ENCODE results near the gene ALDH1A3.

- no peak for TF ChIP-seq POLR2AphosphoS5 (IDR thresholded peaks at IDR 0.05; ENCODE audit: low read depth, low read length)
- TF ChIP-seq SP1 (IDR thresholded peaks at IDR 0.05; ENCODE audit: low read depth) = no peak
- TF ChIP-seq, protein P1, sequence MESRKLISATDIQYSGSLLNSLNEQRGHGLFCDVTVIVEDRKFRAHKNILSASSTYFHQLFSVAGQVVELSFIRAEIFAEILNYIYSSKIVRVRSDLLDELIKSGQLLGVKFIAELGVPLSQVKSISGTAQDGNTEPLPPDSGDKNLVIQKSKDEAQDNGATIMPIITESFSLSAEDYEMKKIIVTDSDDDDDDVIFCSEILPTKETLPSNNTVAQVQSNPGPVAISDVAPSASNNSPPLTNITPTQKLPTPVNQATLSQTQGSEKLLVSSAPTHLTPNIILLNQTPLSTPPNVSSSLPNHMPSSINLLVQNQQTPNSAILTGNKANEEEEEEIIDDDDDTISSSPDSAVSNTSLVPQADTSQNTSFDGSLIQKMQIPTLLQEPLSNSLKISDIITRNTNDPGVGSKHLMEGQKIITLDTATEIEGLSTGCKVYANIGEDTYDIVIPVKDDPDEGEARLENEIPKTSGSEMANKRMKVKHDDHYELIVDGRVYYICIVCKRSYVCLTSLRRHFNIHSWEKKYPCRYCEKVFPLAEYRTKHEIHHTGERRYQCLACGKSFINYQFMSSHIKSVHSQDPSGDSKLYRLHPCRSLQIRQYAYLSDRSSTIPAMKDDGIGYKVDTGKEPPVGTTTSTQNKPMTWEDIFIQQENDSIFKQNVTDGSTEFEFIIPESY (IDR thresholded peaks at IDR 0.05; ENCODE audit: extremely low read depth, insufficient replicate concordance, low read length) = no peak
- TF ChIP-seq, protein P2, sequence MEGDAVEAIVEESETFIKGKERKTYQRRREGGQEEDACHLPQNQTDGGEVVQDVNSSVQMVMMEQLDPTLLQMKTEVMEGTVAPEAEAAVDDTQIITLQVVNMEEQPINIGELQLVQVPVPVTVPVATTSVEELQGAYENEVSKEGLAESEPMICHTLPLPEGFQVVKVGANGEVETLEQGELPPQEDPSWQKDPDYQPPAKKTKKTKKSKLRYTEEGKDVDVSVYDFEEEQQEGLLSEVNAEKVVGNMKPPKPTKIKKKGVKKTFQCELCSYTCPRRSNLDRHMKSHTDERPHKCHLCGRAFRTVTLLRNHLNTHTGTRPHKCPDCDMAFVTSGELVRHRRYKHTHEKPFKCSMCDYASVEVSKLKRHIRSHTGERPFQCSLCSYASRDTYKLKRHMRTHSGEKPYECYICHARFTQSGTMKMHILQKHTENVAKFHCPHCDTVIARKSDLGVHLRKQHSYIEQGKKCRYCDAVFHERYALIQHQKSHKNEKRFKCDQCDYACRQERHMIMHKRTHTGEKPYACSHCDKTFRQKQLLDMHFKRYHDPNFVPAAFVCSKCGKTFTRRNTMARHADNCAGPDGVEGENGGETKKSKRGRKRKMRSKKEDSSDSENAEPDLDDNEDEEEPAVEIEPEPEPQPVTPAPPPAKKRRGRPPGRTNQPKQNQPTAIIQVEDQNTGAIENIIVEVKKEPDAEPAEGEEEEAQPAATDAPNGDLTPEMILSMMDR (IDR thresholded peaks at IDR 0.05 in 2 of 3, conservative IDR thresholded peaks at IDR 0.05 in 1 of 3; ENCODE audit: borderline replicate concordance in 1 of 3, insufficient read depth in 1 of 3, low read depth in 2 of 3, low read length in 2 of 3) = no peak
- no peak for TF ChIP-seq RAD21 (IDR thresholded peaks at IDR 0.05; ENCODE audit: low read depth)
- TF ChIP-seq EZH2 (IDR thresholded peaks at IDR 0.05) = no peak
These were observed 47.3 kb upstream of the ALDH1A3 start for GRCh38 chr15:100832149-100832942.

Measured in HCT116 (cell line).